Endothelial cell of hepatic sinusoid (primary cell): ENCODE results near the gene TTF2.
"Not testable (repeated sequence)": the region's sequence is repeated elsewhere in the genome, so short reads cannot be mapped to it uniquely, and the experiment has no call there.

Experiments
- in situ Hi-C: cut with HindIII; loops from 2 replicates; pipeline ENCODE4 v1.10.0; 2017; ENCODE audit warnings: low sequenced_read_pairs

The TTF2 gene

GRCh38 chr1:117089996-117090395 lies 29.9 kb downstream of the TTF2 start:
- in situ Hi-C loops: loop anchor here (10.0 kb wide), 1 partner anchor 205 kb away; no protein-coding TSS in a partner anchor

GRCh38 chr1:117092594-117092993 lies 32.5 kb downstream of the TTF2 start:
- in situ Hi-C loops: loop anchor here (10.0 kb wide), 1 partner anchor 202 kb away; no protein-coding TSS in a partner anchor

- in situ Hi-C loops: loop anchor here (10.0 kb wide), 1 partner anchor 202 kb away; no protein-coding TSS in a partner anchor
Measured at GRCh38 chr1:117093091-117093534, 33.0 kb downstream of the TTF2 start.

GRCh38 chr1:117093870-117094621 lies 33.9 kb downstream of the TTF2 start:
- in situ Hi-C loops: loop anchor here (10.0 kb wide), 1 partner anchor 201 kb away; no protein-coding TSS in a partner anchor

- in situ Hi-C loops: loop anchor here (10.0 kb wide), 1 partner anchor 200 kb away; no protein-coding TSS in a partner anchor
Measured at GRCh38 chr1:117094841-117095604, 34.9 kb downstream of the TTF2 start.

GRCh38 chr1:117096951-117097408 lies 36.9 kb downstream of the TTF2 start:
- in situ Hi-C loops: loop anchor here (10.0 kb wide), 1 partner anchor 198 kb away; no protein-coding TSS in a partner anchor

GRCh38 chr1:117097443-117097842 lies 37.3 kb downstream of the TTF2 start:
- in situ Hi-C loops: loop anchor here (10.0 kb wide), 1 partner anchor 197 kb away; no protein-coding TSS in a partner anchor

GRCh38 chr1:117098287-117098890 lies 38.3 kb downstream of the TTF2 start:
- in situ Hi-C loops: loop anchor here (10.0 kb wide), 1 partner anchor 196 kb away; no protein-coding TSS in a partner anchor

- in situ Hi-C loops: no loop called here
Measured at GRCh38 chr1:117101334-117101733, 41.2 kb downstream of the TTF2 start.

GRCh38 chr1:117101858-117102257 lies 41.7 kb downstream of the TTF2 start:
- in situ Hi-C loops: not testable (repeated sequence)

- in situ Hi-C loops: no loop called here
Measured at GRCh38 chr1:117104986-117105385, 44.9 kb downstream of the TTF2 start.

GRCh38 chr1:117105722-117106121 lies 45.6 kb downstream of the TTF2 start:
- in situ Hi-C loops: no loop called here

GRCh38 chr1:117106478-117106877 lies 46.4 kb downstream of the TTF2 start:
- in situ Hi-C loops: no loop called here

- in situ Hi-C loops: no loop called here
Measured at GRCh38 chr1:117107364-117107763, 47.2 kb downstream of the TTF2 start.

- in situ Hi-C loops: no loop called here
Measured at GRCh38 chr1:117110774-117111173, 50.6 kb downstream of the TTF2 start.

- in situ Hi-C loops: no loop called here
Measured at GRCh38 chr1:117112047-117112717, 52.1 kb downstream of the TTF2 start.

- in situ Hi-C loops: no loop called here
Measured at GRCh38 chr1:117113199-117113598, 53.1 kb downstream of the TTF2 start.

- in situ Hi-C loops: no loop called here
Measured at GRCh38 chr1:117114877-117115276, 54.8 kb downstream of the TTF2 start.

- in situ Hi-C loops: no loop called here
Measured at GRCh38 chr1:117116090-117116783, 56.1 kb downstream of the TTF2 start.

GRCh38 chr1:117116784-117117130 lies 56.6 kb downstream of the TTF2 start:
- in situ Hi-C loops: no loop called here
